ENCODE data around the gene SIRT7. TPM values are rescaled to one million over a fixed set of nuclear protein-coding genes. Genes with fewer than 3 reads are reported as not detected.

Gene SIRT7
- total RNA-seq, 2 experiments from 2014 or later, result 49.1 to 69.3 TPM

DNA sequence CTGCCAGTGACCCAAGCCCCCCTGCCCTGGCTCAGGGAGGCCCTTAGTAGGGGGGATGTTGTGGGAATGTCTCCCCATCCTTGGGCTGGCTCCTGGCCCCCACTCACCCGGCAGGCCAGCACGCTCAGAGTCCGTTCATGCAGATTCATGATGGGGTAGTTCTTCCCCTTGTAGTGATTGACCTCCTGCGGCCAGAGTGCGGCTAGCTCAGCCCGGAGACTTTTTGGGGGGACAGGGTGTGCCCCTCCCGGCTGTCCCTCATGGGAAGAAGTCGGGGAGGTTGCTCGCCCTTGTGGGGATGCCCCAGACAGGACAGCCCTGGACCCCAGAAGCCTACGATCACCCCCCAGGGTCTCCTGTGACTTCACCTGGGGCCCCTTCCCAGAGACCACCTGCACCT is 12.0 kb downstream of the SIRT7 start:
- POLR2A ChIA-PET, result no interaction called here
- DNase-seq (ENCODE audit: low spot score), result no peak
- Histone ChIP-seq H3K4me1 (ENCODE audit: insufficient read depth, low read length, poor library complexity, severe bottlenecking) (peaks cover 9% of the 10 kb centered on the region), H3K4me3 (ENCODE audit: low read depth, low read length, poor library complexity, severe bottlenecking) (no peak overlapping the region), H3K4me2 (ENCODE audit: low read length) (no peak overlapping the region), H2AFZ (ENCODE audit: low read length) (no peak overlapping the region), H3K27ac (ENCODE audit: low read depth, low read length, poor library complexity, severe bottlenecking) (no peak overlapping the region), H3K9me2 (ENCODE audit: insufficient read depth, low read length) (no peaks in the 10 kb centered on the region), H3K79me2 (ENCODE audit: insufficient read depth, low read depth, low read length) (peaks cover 5% of the 10 kb centered on the region; the same call in 1 of the 2 replicates), H3K9me3 (ENCODE audit: low read length) (no peaks in the 10 kb centered on the region), H3K36me3 (ENCODE audit: insufficient read depth, low read length) (peaks cover 32% of the 10 kb centered on the region; the same call in 1 of the 2 replicates), H4K20me1 (ENCODE audit: insufficient read depth, low read length) (no peaks in the 10 kb centered on the region; the same call in 1 of the 2 replicates)
- intact Hi-C loops (cut with micrococcal nuclease; ENCODE audit: unreplicated experiment), result no loop called here
- CTCF ChIA-PET (ENCODE audit: unreplicated experiment), result no interaction called here
- BruUV-seq (replicated peaks), result no TSS peak
- TF ChIP-seq, protein P1, sequence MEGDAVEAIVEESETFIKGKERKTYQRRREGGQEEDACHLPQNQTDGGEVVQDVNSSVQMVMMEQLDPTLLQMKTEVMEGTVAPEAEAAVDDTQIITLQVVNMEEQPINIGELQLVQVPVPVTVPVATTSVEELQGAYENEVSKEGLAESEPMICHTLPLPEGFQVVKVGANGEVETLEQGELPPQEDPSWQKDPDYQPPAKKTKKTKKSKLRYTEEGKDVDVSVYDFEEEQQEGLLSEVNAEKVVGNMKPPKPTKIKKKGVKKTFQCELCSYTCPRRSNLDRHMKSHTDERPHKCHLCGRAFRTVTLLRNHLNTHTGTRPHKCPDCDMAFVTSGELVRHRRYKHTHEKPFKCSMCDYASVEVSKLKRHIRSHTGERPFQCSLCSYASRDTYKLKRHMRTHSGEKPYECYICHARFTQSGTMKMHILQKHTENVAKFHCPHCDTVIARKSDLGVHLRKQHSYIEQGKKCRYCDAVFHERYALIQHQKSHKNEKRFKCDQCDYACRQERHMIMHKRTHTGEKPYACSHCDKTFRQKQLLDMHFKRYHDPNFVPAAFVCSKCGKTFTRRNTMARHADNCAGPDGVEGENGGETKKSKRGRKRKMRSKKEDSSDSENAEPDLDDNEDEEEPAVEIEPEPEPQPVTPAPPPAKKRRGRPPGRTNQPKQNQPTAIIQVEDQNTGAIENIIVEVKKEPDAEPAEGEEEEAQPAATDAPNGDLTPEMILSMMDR (conservative IDR thresholded peaks at IDR 0.05; ENCODE audit: low read length), result no peak
- no peak for TF ChIP-seq EZH2phosphoT487 (IDR thresholded peaks at IDR 0.05; ENCODE audit: borderline replicate concordance, low read depth, low read length)

DNA sequence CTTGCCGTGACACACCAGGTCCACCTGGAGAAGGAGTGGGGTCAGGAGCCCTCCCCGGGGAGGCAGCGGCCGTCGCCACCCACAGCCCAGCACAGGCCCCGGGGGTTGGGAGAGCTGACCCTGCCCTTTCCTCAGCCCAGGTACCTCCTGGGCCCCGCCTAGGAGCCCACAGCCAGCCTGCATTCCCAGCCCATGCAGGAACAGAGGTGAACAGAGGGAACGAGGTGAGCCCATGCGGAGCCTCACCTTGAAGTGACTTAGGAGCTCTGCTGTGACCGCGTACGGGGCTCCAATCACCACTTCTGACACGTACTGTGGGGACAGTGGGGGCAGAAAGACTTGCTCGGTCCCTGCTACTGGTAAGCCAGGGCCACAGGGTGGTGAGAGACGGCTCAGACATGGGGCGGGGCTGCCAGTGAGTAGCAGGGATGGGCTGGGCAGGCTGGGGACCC is 12.5 kb downstream of the SIRT7 start:
- Histone ChIP-seq H3K9me3 (ENCODE audit: low read length) (no peaks in the 10 kb centered on the region), H3K4me3 (ENCODE audit: low read depth, low read length, poor library complexity, severe bottlenecking) (no peak overlapping the region), H2AFZ (ENCODE audit: low read length) (no peak overlapping the region), H3K79me2 (ENCODE audit: insufficient read depth, low read depth, low read length) (peaks cover 3% of the 10 kb centered on the region; the same call in 1 of the 2 replicates), H3K27ac (ENCODE audit: low read depth, low read length, poor library complexity, severe bottlenecking) (no peak overlapping the region), H3K4me2 (ENCODE audit: low read length) (no peak overlapping the region), H3K4me1 (ENCODE audit: insufficient read depth, low read length, poor library complexity, severe bottlenecking) (peaks cover 7% of the 10 kb centered on the region), H4K20me1 (ENCODE audit: insufficient read depth, low read length) (no peaks in the 10 kb centered on the region; the same call in 1 of the 2 replicates), H3K36me3 (ENCODE audit: insufficient read depth, low read length) (peaks cover 37% of the 10 kb centered on the region; the same call in 1 of the 2 replicates), H3K9me2 (ENCODE audit: insufficient read depth, low read length) (no peaks in the 10 kb centered on the region)
- ChIA-PET POLR2A (no interaction called here), CTCF (ENCODE audit: unreplicated experiment) (no interaction called here)
- intact Hi-C loops (cut with micrococcal nuclease; ENCODE audit: unreplicated experiment), result no loop called here
- TF ChIP-seq, protein P1 (conservative IDR thresholded peaks at IDR 0.05; ENCODE audit: low read length), result no peak
- TF ChIP-seq EZH2phosphoT487 (IDR thresholded peaks at IDR 0.05; ENCODE audit: borderline replicate concordance, low read depth, low read length), result no peak
- no peak for DNase-seq (ENCODE audit: low spot score)
- BruUV-seq (replicated peaks), result no TSS peak

DNA sequence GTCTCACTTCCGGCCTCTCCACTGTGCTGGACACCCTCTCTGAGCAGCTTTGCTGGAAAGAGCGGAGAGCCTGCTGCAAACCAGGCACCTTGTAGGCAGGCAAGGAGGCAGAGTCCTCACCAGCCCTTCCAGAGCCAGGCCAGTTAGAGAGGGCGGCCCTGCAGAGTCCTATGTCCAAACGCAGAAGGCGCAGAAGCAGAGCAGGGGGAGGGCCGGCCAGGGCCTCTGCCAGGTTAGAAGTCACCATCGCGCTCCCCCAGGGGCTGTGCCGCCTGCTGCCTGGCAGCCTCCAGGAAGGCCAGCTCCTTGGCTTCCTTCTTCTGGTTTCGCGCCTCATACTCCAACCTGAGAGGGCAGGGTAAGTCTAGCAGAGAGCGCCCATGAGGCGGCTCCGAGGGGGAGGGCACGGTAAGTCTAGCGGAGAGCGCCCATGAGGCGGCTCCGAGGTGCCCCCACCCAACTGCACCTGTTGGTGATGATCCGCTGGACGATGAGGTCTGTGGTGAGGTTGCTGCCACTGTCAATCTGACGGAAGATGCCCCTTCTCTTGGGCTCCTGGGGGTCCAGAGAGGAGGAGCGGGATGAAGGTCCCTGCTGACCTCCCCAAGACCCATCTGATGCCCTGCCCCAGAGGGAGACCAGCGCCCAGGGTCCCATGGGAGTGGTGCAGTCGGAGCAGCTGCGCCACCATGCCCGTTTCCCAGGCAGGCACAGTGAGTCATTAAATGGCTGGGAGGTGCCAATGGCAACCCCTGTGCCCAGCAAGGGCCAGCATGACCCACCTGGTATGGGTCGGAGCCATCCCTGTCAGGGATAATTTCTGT is 13.2 kb downstream of the SIRT7 start:
- Histone ChIP-seq H3K27ac (ENCODE audit: low read depth, low read length, poor library complexity, severe bottlenecking) (no peak overlapping the region), H4K20me1 (ENCODE audit: insufficient read depth, low read length) (no peaks in the 10 kb centered on the region; the same call in 1 of the 2 replicates), H3K9me3 (ENCODE audit: low read length) (no peaks in the 10 kb centered on the region), H3K4me2 (ENCODE audit: low read length) (no peak overlapping the region), H3K36me3 (ENCODE audit: insufficient read depth, low read length) (peaks cover 43% of the 10 kb centered on the region; the same call in 1 of the 2 replicates), H3K4me3 (ENCODE audit: low read depth, low read length, poor library complexity, severe bottlenecking) (no peak overlapping the region), H3K9me2 (ENCODE audit: insufficient read depth, low read length) (no peaks in the 10 kb centered on the region), H3K79me2 (ENCODE audit: insufficient read depth, low read depth, low read length) (no peaks in the 10 kb centered on the region), H2AFZ (ENCODE audit: low read length) (no peak overlapping the region), H3K4me1 (ENCODE audit: insufficient read depth, low read length, poor library complexity, severe bottlenecking) (peaks cover under 1% of the 10 kb centered on the region)
- TSS peak; percentile 58 for BruUV-seq (replicated peaks)
- intact Hi-C loops (cut with micrococcal nuclease; ENCODE audit: unreplicated experiment), result no loop called here
- TF ChIP-seq, protein P1 (conservative IDR thresholded peaks at IDR 0.05; ENCODE audit: low read length), result no peak
- no peak for TF ChIP-seq EZH2phosphoT487 (IDR thresholded peaks at IDR 0.05; ENCODE audit: borderline replicate concordance, low read depth, low read length)
- DNase-seq (ENCODE audit: low spot score), result no peak
- CTCF ChIA-PET (ENCODE audit: unreplicated experiment), result no interaction called here
- POLR2A ChIA-PET, result no interaction called here
